ENCODE results near the gene CUBN. TPM values are rescaled to one million over a fixed set of nuclear protein-coding genes. Genes with fewer than 3 reads are reported as not detected.
"Not testable (repeated sequence)": the region's sequence is repeated elsewhere in the genome, so short reads cannot be mapped to it uniquely, and the experiment has no call there.

CUBN gene
- polyA plus RNA-seq, 1 donor: 276 TPM

- no peak for DNase-seq
These were observed 12.1 kb upstream of the CUBN start for GRCh38 chr10:17141504-17142229.

GRCh38 chr10:17140386-17140761 lies 10.8 kb upstream of the CUBN start:
- DNase-seq: no peak

- DNase-seq: no peak
These were observed 8.9 kb upstream of the CUBN start for GRCh38 chr10:17138460-17139042.

GRCh38 chr10:17134737-17135260 lies 5.2 kb upstream of the CUBN start:
- no peak for DNase-seq

GRCh38 chr10:17134282-17134681 lies 4.7 kb upstream of the CUBN start:
- DNase-seq: no peak

GRCh38 chr10:17128261-17128660 lies 1.4 kb downstream of the CUBN start:
- no peak for DNase-seq

- DNase-seq: no peak
These were observed 3.3 kb downstream of the CUBN start for GRCh38 chr10:17126327-17126726.

- no peak for DNase-seq
These were observed 4.3 kb downstream of the CUBN start for GRCh38 chr10:17125206-17125893.

GRCh38 chr10:17123961-17124360 lies 5.7 kb downstream of the CUBN start:
- no peak for DNase-seq

GRCh38 chr10:17122726-17123661 lies 6.6 kb downstream of the CUBN start:
- DNase-seq: no peak

GRCh38 chr10:17122052-17122451 lies 7.6 kb downstream of the CUBN start:
- no peak for DNase-seq

- DNase-seq: no peak
These were observed 8.9 kb downstream of the CUBN start for GRCh38 chr10:17120694-17121093.

GRCh38 chr10:17119845-17120244 lies 9.8 kb downstream of the CUBN start:
- DNase-seq: no peak

- no peak for DNase-seq
These were observed 13.4 kb downstream of the CUBN start for GRCh38 chr10:17116193-17116592.

GRCh38 chr10:17115683-17116082 lies 13.9 kb downstream of the CUBN start:
- no peak for DNase-seq

- DNase-seq: not testable (repeated sequence)
These were observed 14.7 kb downstream of the CUBN start for GRCh38 chr10:17114878-17115444.

GRCh38 chr10:17113889-17114540 lies 15.6 kb downstream of the CUBN start:
- DNase-seq: no peak

GRCh38 chr10:17113346-17113745 lies 16.3 kb downstream of the CUBN start:
- DNase-seq: no peak

GRCh38 chr10:17112566-17112965 lies 17.0 kb downstream of the CUBN start:
- no peak for DNase-seq

- DNase-seq: no peak
These were observed 20.0 kb downstream of the CUBN start for GRCh38 chr10:17109475-17110207.

Data from left kidney (tissue), 2 donors.